Mesodermal cell (in vitro differentiated cells): ENCODE measurements around the gene TMEM141.
"Not testable (repeated sequence)": the region's sequence is repeated elsewhere in the genome, so short reads cannot be mapped to it uniquely, and the experiment has no call there.

Source experiments
- H3K27ac ChIP-seq: 2 replicates; pipeline ENCODE4 v1.7.0; 2013; ENCODE audit warnings: mild to moderate bottlenecking, low read depth, low read length, moderate library complexity; ENCODE audit not compliant: severe bottlenecking
- H3K36me3 ChIP-seq: 2 replicates; pipeline ENCODE4 v1.7.1; 2013; ENCODE audit warnings: mild to moderate bottlenecking, low read length, moderate library complexity; ENCODE audit not compliant: control insufficient read depth, insufficient read depth
- H3K4me1 ChIP-seq: one replicate; pipeline ENCODE4 v1.7.1; 2013; ENCODE audit warnings: mild to moderate bottlenecking, low read length; ENCODE audit not compliant: insufficient read depth, control insufficient read depth, poor library complexity, severe bottlenecking
- H3K4me3 ChIP-seq: 2 replicates; pipeline ENCODE4 v1.7.0; 2013; ENCODE audit warnings: low read length, control low read depth, mild to moderate bottlenecking; ENCODE audit not compliant: insufficient read depth, poor library complexity, severe bottlenecking; ENCODE audit errors: extremely low read depth
- H3K9me3 ChIP-seq: 2 replicates; pipeline ENCODE4 v1.7.1; 2013; ENCODE audit warnings: mild to moderate bottlenecking, low read length, moderate library complexity; ENCODE audit not compliant: control insufficient read depth
- WGBS, 2 experiments: methylation state at CpG; one replicate each; pipeline ENCODE4 v1.1.5; 2013; ENCODE audit warnings: missing lambda C conversion rate in 2 of 2; ENCODE audit not compliant: insufficient coverage in 2 of 2; 5-methylcytosine and 5-hydroxymethylcytosine counted together

TMEM141 gene

GRCh38 chr9:136831720-136832104 is 40.6 kb downstream of the TMEM141 start:
- Histone ChIP-seq H3K4me3 (no peak overlapping the region), H3K9me3 (no peaks in the 10 kb centered on the region), H3K36me3 (peaks cover 82% of the 10 kb centered on the region), H3K27ac (no peak overlapping the region), H3K4me1 (no peaks in the 10 kb centered on the region)
- 96 to 99% methylated on average over 18 to 23 of the region's 23 CpGs for WGBS, 2 experiments

GRCh38 chr9:136832581-136832980 is 41.4 kb downstream of the TMEM141 start:
- Histone ChIP-seq H3K36me3 (peaks cover 79% of the 10 kb centered on the region), H3K9me3 (no peaks in the 10 kb centered on the region), H3K4me1 (no peaks in the 10 kb centered on the region), H3K4me3 (no peak overlapping the region), H3K27ac (no peak overlapping the region)
- WGBS, 2 experiments, result 97 to 99% methylated on average over 8 to 9 of the region's 9 CpGs

- peaks cover 69% of the 10 kb centered on the region for H3K36me3 ChIP-seq
- 91 to 96% methylated on average over 9 to 15 of the region's 16 CpGs for WGBS, 2 experiments
- not testable (repeated sequence) for H3K4me3 ChIP-seq, H3K4me1 ChIP-seq, H3K9me3 ChIP-seq, H3K27ac ChIP-seq
These were observed 42.4 kb downstream of the TMEM141 start for GRCh38 chr9:136833381-136834048.

- H3K4me3 ChIP-seq, result no peak overlapping the region
- no peaks in the 10 kb centered on the region for H3K4me1 ChIP-seq
- peaks cover 57% of the 10 kb centered on the region for H3K36me3 ChIP-seq
- no peak overlapping the region for H3K27ac ChIP-seq
- H3K9me3 ChIP-seq, result no peaks in the 10 kb centered on the region
- WGBS, 2 experiments, result 97 to 98% methylated on average over 34 to 35 of the region's 36 CpGs
These were observed 44.2 kb downstream of the TMEM141 start for GRCh38 chr9:136835162-136835931.

- Histone ChIP-seq H3K27ac (no peak overlapping the region), H3K36me3 (peaks cover 48% of the 10 kb centered on the region), H3K4me1 (peaks cover 5% of the 10 kb centered on the region), H3K9me3 (no peaks in the 10 kb centered on the region), H3K4me3 (no peak overlapping the region)
- WGBS, 2 experiments, result 90 to 94% methylated on average over 20 to 21 of the region's 21 CpGs
These were observed 45.1 kb downstream of the TMEM141 start for GRCh38 chr9:136835932-136836904.

GRCh38 chr9:136837146-136837855 is 46.2 kb downstream of the TMEM141 start:
- Histone ChIP-seq H3K4me3 (no peak overlapping the region), H3K36me3 (peaks cover 37% of the 10 kb centered on the region), H3K27ac (no peak overlapping the region), H3K4me1 (peaks cover 14% of the 10 kb centered on the region), H3K9me3 (no peaks in the 10 kb centered on the region)
- WGBS, 2 experiments, result 94 to 98% methylated on average over 10 to 15 of the region's 27 CpGs

- not testable (repeated sequence) for H3K9me3 ChIP-seq, H3K27ac ChIP-seq, H3K4me3 ChIP-seq
- Histone ChIP-seq H3K36me3 (peaks cover 32% of the 10 kb centered on the region), H3K4me1 (peaks cover 14% of the 10 kb centered on the region)
- WGBS, 2 experiments, result 95 to 100% methylated on average over 9 to 15 of the region's 15 CpGs
These were observed 46.7 kb downstream of the TMEM141 start for GRCh38 chr9:136837856-136838277.

- 92 to 93% methylated on average over 21 to 24 of the region's 29 CpGs for WGBS, 2 experiments
- Histone ChIP-seq H3K4me1 (peaks cover 19% of the 10 kb centered on the region), H3K27ac (no peak overlapping the region), H3K4me3 (no peak overlapping the region), H3K9me3 (no peaks in the 10 kb centered on the region), H3K36me3 (peaks cover 30% of the 10 kb centered on the region)
These were observed 47.4 kb downstream of the TMEM141 start for GRCh38 chr9:136838314-136839228.

GRCh38 chr9:136839229-136840139 is 48.3 kb downstream of the TMEM141 start:
- peak overlapping the region; percentile 10 for H3K27ac ChIP-seq
- WGBS, 2 experiments, result 93 to 97% methylated on average over 28 to 33 of the region's 36 CpGs
- H3K4me3 ChIP-seq, result no peak overlapping the region
- peaks cover 19% of the 10 kb centered on the region for H3K4me1 ChIP-seq
- H3K9me3 ChIP-seq, result no peaks in the 10 kb centered on the region
- H3K36me3 ChIP-seq, result peaks cover 25% of the 10 kb centered on the region
